ENCODE results near the gene MYO5C.

Gene MYO5C

GRCh38 chr15:52295421-52296001 is at the start of gene MYO5C:
TSS of gene MYO5C (minus strand) at chr15:52295804. CDS start at chr15:52295636, 168 bp downstream.
- DNase-seq, result peak; percentile 70

- no peak for DNase-seq
Measured at GRCh38 chr15:52344592-52344991, 49.0 kb upstream of the MYO5C start.

GRCh38 chr15:52343831-52344230 is 48.2 kb upstream of the MYO5C start:
- no peak for DNase-seq

- no peak for DNase-seq
Measured at GRCh38 chr15:52340093-52340492, 44.5 kb upstream of the MYO5C start.

GRCh38 chr15:52338891-52339290 is 43.3 kb upstream of the MYO5C start:
- DNase-seq, result no peak

- no peak for DNase-seq
Measured at GRCh38 chr15:52338058-52338457, 42.5 kb upstream of the MYO5C start.

GRCh38 chr15:52337198-52337853 is 41.7 kb upstream of the MYO5C start:
- no peak for DNase-seq

GRCh38 chr15:52336529-52336928 is 40.9 kb upstream of the MYO5C start:
- DNase-seq, result no peak

- DNase-seq, result no peak
Measured at GRCh38 chr15:52334491-52335160, 39.0 kb upstream of the MYO5C start.

GRCh38 chr15:52331490-52332240 is 36.1 kb upstream of the MYO5C start:
- no peak for DNase-seq

GRCh38 chr15:52329987-52330386 is 34.4 kb upstream of the MYO5C start:
- DNase-seq, result no peak

- no peak for DNase-seq
Measured at GRCh38 chr15:52329150-52329549, 33.5 kb upstream of the MYO5C start.

- DNase-seq, result no peak
Measured at GRCh38 chr15:52328680-52329079, 33.1 kb upstream of the MYO5C start.

- DNase-seq, result no peak
Measured at GRCh38 chr15:52326756-52327155, 31.2 kb upstream of the MYO5C start.

GRCh38 chr15:52324109-52324508 is 28.5 kb upstream of the MYO5C start:
- DNase-seq, result no peak

GRCh38 chr15:52318729-52319500 is 23.3 kb upstream of the MYO5C start:
- peak; percentile 1 for DNase-seq

GRCh38 chr15:52317688-52318087 is 22.1 kb upstream of the MYO5C start:
- DNase-seq, result no peak

GRCh38 chr15:52317022-52317421 is 21.4 kb upstream of the MYO5C start:
- no peak for DNase-seq

GRCh38 chr15:52309154-52309548 is 13.5 kb upstream of the MYO5C start:
- DNase-seq, result no peak

GRCh38 chr15:52308446-52309153 is 13.0 kb upstream of the MYO5C start:
- DNase-seq, result no peak

GRCh38 chr15:52307847-52308246 is 12.2 kb upstream of the MYO5C start:
- no peak for DNase-seq

GRCh38 chr15:52306270-52306669 is 10.7 kb upstream of the MYO5C start:
- DNase-seq, result no peak
